Body of pancreas (tissue), 4 donors: ENCODE results near the gene CTIF.

Experiments
- POLR2A ChIP-seq, 3 donors: fragments of 450-650 bp; IDR thresholded peaks; one replicate each; pipeline ENCODE4 v1.6.1; 2016; ENCODE audit warnings: antibody characterized with exemption in 3 of 3, mild to moderate bottlenecking in 2 of 3
- TF ChIP-seq, protein P1 (sequence below), 7 experiments: fragments of 450-650 bp in 4 of 7; fragments of 200-600 bp in 3 of 7; sonication (generic) in 3 of 7; IDR thresholded peaks; one replicate each; pipeline ENCODE4 v1.5.1; 2016 to 2019; ENCODE audit warnings: antibody characterized with exemption in 7 of 7

DNA sequence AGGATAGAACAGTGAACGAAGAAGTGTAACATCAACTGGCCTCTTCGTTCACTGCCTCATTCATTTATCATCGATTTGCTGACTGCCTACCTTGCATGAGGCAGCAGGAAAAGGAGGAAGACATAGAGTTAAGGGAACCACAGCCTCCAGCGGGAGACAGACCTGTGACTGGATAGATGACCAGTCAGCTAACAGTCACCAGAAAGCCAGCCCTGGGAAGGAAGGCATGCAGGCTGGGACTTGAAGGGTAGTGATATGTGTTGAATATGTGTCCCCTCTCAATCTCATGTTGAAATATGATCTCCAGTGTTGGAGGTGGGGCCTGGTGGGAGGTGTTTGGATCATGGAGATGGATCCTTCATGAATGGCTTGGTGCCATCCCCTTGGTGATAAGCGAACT is 58.3 kb downstream of the CTIF start:
- no peak for TF ChIP-seq POLR2A (IDR thresholded peaks at IDR 0.05)
- TF ChIP-seq, protein P1, sequence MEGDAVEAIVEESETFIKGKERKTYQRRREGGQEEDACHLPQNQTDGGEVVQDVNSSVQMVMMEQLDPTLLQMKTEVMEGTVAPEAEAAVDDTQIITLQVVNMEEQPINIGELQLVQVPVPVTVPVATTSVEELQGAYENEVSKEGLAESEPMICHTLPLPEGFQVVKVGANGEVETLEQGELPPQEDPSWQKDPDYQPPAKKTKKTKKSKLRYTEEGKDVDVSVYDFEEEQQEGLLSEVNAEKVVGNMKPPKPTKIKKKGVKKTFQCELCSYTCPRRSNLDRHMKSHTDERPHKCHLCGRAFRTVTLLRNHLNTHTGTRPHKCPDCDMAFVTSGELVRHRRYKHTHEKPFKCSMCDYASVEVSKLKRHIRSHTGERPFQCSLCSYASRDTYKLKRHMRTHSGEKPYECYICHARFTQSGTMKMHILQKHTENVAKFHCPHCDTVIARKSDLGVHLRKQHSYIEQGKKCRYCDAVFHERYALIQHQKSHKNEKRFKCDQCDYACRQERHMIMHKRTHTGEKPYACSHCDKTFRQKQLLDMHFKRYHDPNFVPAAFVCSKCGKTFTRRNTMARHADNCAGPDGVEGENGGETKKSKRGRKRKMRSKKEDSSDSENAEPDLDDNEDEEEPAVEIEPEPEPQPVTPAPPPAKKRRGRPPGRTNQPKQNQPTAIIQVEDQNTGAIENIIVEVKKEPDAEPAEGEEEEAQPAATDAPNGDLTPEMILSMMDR (IDR thresholded peaks at IDR 0.05) = no peak
